Nephron (organoid): ENCODE results near the gene LAMA1.

Experiments
- H3K27ac Mint-ChIP-seq, 3 experiments: 2 replicates each; pipeline ENCODE4 v1.8.0; 2020; ENCODE audit warnings: mixed read lengths in 3 of 3, mild to moderate bottlenecking in 2 of 3, moderate library complexity in 1 of 3
- H3K27me3 Mint-ChIP-seq: 2 replicates; pipeline ENCODE4 v1.8.0; 2021; ENCODE audit warnings: low read depth, mild to moderate bottlenecking, moderate library complexity, mixed read lengths
- H3K36me3 Mint-ChIP-seq: 2 replicates; pipeline ENCODE4 v1.8.0; 2020; ENCODE audit warnings: low read depth, mixed read lengths
- H3K4me1 Mint-ChIP-seq: 2 replicates; pipeline ENCODE4 v1.8.0; 2020; ENCODE audit warnings: mixed read lengths
- H3K4me3 Mint-ChIP-seq, 3 experiments: 2 replicates each; pipeline ENCODE4 v1.8.0; 2020; ENCODE audit warnings: mild to moderate bottlenecking in 3 of 3, mixed read lengths in 3 of 3, moderate library complexity in 2 of 3
- H3K9me3 Mint-ChIP-seq: 2 replicates; pipeline ENCODE4 v1.8.0; 2020; ENCODE audit warnings: mixed read lengths
- TF ChIP-seq, protein P1 (sequence below), 3 experiments: fragments of 200-600 bp; sonication (generic); IDR thresholded peaks; one replicate each; pipeline ENCODE4 v1.5.0; 2021; ENCODE audit warnings: antibody characterized with exemption in 3 of 3; ENCODE audit not compliant: unreplicated experiment in 3 of 3

Gene LAMA1

DNA sequence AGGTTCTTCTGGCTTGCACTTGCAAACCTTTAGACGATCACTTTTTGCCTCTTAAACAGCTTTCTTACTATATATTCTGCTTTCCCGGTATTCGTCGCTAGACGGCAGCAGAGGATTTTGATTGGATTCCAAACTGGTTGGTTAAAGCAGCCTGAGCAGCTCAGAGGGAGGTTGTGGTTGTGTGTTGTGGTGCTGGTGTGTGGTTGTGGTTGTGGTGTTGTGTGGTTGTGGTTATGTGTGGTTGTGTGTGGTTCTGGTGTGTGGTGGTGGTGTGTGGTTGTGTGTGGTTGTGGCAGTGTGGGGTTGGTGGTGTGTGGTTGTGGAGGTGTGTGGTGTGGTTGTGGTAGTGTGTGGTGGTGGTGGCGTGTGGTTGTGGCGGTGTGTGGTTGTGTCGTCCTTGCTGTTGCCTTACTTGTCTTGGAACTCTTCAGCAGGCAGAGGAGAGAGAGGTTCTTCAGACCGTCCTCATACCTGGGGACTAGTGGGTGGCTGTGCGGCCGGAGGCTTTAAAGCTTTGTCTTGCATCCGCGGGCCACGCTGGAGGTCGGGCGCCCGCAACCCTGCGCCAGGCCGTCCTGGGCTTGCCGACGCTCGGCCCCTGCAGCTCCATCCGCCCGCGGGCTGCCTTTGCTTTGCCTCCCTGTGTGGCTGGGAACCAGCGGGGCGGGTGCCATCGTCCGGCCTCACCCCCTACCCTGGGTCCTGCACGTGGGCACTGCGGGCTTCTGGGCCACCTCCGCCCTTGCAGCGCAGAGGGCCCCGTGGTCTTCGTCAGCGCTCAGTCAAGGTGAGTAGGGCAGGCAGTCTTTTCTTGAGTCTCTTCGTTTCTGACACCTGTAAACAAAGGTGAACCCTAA, 197.3 kb downstream of the LAMA1 start:
- Mint-ChIP-seq H3K9me3 (peaks cover 6% of the 10 kb centered on the region), H3K27ac (peak overlapping the region in 2 of 3 experiments; percentile 7 to 8), H3K36me3 (peaks cover 30% of the 10 kb centered on the region), H3K4me3 (no peak overlapping the region), H3K4me1 (no peaks in the 10 kb centered on the region), H3K27me3 (no peaks in the 10 kb centered on the region)
- TF ChIP-seq, protein P1, sequence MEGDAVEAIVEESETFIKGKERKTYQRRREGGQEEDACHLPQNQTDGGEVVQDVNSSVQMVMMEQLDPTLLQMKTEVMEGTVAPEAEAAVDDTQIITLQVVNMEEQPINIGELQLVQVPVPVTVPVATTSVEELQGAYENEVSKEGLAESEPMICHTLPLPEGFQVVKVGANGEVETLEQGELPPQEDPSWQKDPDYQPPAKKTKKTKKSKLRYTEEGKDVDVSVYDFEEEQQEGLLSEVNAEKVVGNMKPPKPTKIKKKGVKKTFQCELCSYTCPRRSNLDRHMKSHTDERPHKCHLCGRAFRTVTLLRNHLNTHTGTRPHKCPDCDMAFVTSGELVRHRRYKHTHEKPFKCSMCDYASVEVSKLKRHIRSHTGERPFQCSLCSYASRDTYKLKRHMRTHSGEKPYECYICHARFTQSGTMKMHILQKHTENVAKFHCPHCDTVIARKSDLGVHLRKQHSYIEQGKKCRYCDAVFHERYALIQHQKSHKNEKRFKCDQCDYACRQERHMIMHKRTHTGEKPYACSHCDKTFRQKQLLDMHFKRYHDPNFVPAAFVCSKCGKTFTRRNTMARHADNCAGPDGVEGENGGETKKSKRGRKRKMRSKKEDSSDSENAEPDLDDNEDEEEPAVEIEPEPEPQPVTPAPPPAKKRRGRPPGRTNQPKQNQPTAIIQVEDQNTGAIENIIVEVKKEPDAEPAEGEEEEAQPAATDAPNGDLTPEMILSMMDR (IDR thresholded peaks at IDR 0.05; ENCODE audit: unreplicated experiment in 3 of 3): peak; percentile 48 to 61 (median 58)

DNA sequence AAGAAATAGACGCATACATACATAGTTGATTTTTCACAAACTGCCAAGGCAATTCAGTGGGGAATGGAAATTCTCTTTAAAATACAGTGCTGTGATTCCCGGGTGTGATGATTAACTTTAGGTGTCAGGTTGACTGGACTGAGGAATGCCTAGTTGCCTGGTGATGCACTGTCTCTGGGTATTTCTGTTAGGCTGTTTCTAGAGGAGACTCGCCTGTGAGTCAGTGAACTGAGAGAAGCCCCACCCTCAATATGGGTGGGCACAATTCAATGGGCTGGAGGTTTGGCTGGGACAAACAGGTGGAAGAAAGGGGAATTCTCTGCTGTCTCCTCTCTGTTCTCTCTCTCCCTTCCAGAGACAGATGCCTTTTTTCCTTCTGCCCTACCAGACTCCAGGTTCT, 200.5 kb downstream of the LAMA1 start:
- no peaks in the 10 kb centered on the region for H3K4me1 Mint-ChIP-seq
- peaks cover 45% of the 10 kb centered on the region for H3K36me3 Mint-ChIP-seq
- no peak overlapping the region for H3K4me3 Mint-ChIP-seq
- TF ChIP-seq, protein P1 (IDR thresholded peaks at IDR 0.05; ENCODE audit: unreplicated experiment in 3 of 3): no peak
- no peaks in the 10 kb centered on the region for H3K9me3 Mint-ChIP-seq
- H3K27ac Mint-ChIP-seq: peak overlapping the region in 1 of 3 experiments; percentile 12
- no peaks in the 10 kb centered on the region for H3K27me3 Mint-ChIP-seq

DNA sequence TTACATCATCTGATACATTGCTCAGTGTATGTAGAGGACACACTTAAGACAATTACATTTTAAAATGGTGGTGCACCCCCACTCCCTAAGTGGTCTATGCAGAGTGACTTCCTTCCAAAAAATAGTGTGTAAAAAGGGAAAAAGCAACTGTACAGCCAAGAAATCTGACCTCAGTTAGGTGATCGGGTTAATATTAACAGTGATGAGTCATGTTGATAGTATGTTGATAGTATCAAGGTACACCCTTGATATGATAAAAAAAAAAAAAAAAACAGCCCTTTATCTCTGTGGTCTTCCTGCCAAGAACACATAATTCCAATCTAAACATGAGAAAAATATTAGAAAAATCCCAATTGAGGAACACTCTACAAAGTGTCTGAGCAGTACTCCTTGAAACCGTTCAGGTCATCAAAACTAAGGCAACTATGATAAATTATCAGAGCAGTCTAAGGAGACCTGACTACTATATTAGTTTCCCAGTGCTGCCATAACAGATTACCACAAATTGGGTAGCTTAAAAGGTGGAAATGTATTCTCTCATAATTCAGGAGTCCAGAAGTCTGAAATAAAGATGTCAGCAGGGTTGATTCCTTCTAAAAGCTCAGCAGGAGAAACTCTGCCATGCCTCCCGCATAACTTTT, 216.2 kb downstream of the LAMA1 start:
- H3K4me3 Mint-ChIP-seq: no peak overlapping the region
- H3K4me1 Mint-ChIP-seq: no peaks in the 10 kb centered on the region
- H3K9me3 Mint-ChIP-seq: peaks cover 39% of the 10 kb centered on the region
- peaks cover 75% of the 10 kb centered on the region for H3K36me3 Mint-ChIP-seq
- no peaks in the 10 kb centered on the region for H3K27me3 Mint-ChIP-seq
- H3K27ac Mint-ChIP-seq: no peak overlapping the region
- TF ChIP-seq, protein P1 (IDR thresholded peaks at IDR 0.05; ENCODE audit: unreplicated experiment in 3 of 3): no peak

DNA sequence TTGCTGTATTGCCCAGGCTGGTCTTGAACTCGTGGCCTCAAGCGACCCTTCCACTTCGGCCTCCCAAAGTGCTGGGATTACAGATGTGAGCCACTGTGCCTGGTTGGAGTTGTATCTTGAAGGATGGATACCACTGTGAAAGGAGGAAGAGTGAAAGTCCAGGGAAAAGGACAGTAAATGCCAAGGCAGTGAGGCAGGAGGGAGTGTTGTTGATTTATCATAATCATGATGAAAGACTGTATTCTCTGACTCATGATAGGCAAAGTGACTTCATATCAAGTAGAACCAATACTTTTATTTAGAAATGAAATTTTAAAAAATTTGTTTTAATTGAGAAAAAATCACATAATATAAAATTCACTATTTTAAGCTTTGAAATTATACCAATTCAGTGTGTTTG, 225.8 kb downstream of the LAMA1 start:
- H3K36me3 Mint-ChIP-seq: peaks cover 67% of the 10 kb centered on the region
- H3K27ac Mint-ChIP-seq: no peak overlapping the region
- H3K27me3 Mint-ChIP-seq: no peaks in the 10 kb centered on the region
- TF ChIP-seq, protein P1 (IDR thresholded peaks at IDR 0.05; ENCODE audit: unreplicated experiment in 3 of 3): no peak
- H3K4me3 Mint-ChIP-seq: no peak overlapping the region
- H3K9me3 Mint-ChIP-seq: no peaks in the 10 kb centered on the region
- peaks cover 9% of the 10 kb centered on the region for H3K4me1 Mint-ChIP-seq
